ENCODE measurements around the gene TP53INP2. TPM values are rescaled to one million over a fixed set of nuclear protein-coding genes. Genes with fewer than 3 reads are reported as not detected.
A peak's percentile ranks its signal among the peaks of the same experiment; 100 is the strongest.

Gene TP53INP2
- total RNA-seq, 1 experiment from 2014 or later = 7.1 TPM

DNA sequence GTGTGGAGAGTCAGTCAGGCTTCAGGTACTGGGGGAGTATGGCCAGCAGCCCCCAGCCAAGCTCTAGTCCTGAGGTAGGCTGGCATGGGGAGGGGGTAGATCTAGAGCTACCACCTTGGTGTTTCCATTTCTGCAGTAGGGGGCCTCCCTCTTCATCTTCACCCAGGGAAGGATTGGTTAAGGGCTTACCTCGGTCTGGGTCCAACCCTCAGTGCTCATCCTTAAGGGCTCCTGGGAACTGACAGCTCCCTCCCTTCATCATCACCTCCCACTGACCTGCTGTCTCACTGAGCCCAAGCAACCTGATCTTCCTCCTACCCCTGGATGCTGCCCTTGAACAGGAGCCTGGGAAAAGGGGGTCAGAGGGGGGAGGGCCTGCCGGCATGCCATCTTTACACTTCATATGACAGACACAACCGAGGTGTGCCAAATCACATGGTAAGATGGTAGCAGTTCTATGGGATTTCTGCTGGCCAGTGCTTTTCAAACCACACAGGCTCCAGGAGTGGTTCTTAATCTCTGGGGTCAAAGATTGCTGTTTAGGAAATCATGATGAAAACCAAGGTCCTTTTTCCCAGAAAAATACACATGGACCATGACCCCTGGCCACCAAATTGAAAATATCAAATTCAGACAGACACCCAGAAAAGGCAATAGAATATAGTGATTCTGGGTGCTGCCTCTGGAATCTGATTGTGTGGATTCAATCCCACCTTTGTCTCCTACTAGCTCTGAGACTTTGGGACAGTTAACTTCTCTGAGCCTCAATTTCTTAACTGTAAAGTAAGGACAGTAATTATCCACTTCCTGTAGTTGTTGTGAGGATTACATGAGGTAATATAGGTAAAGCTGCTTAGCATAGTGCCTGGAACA, 3.0 kb downstream of the TP53INP2 start:
- no peak overlapping the region for H3K4me2 ChIP-seq (ENCODE audit: low read length)
- CTCF ChIA-PET = interaction anchor here (0.8 to 1.8 kb wide), 4 partner anchors 169 to 516 kb away, joined by 3 to 10 read pairs (median 5); no protein-coding TSS in a partner anchor
- ATAC-seq = no peak

DNA sequence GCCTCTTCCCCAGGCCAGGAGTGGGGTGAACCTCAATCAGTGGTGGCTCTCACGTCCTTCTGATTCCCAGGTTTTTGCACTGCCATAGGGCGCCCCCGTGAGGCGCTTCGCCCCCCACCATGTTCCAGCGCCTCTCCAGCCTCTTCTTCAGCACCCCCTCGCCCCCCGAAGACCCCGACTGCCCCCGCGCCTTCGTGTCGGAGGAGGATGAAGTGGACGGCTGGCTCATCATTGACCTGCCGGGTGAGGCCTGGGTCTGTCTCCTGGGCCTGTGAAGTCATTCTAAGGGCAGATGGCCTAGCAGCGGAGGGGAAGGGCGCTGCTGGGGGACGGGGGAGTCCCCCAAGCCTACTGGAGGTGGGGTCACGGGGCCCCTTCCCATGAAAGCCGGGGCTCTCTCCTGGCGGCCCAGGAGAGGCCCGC, 4.5 kb downstream of the TP53INP2 start:
- H3K4me2 ChIP-seq (ENCODE audit: low read length) = peak overlapping the region; percentile 90
- RAD21 ChIA-PET (ENCODE audit: low non-redundant PET in 1 of 2, low total read pairs in 2 of 2, uncharacterized antibody in 2 of 2, unreplicated experiment in 2 of 2) = interaction anchor here (0.6 to 1.5 kb wide), 2 partner anchors 396 to 463 kb away, joined by 4 to 6 read pairs; no protein-coding TSS in a partner anchor
- no peaks in the 10 kb centered on the region for H3K9me3 ChIP-seq (ENCODE audit: control insufficient read depth in 1 of 2, insufficient read depth in 1 of 2, low read depth in 1 of 2, low read length in 2 of 2)
- intact Hi-C loops (cut with micrococcal nuclease) = loop anchor here (1.0 to 5.0 kb wide), 4 partner anchors 130 to 518 kb away; no protein-coding TSS in a partner anchor
- peak overlapping the region; percentile 77 for H3K9ac ChIP-seq (ENCODE audit: low read length)
- peak overlapping the region; percentile 66 to 77 for H3K4me3 ChIP-seq (replicated peaks in 1 of 2; ENCODE audit: low read depth in 1 of 2, low read length in 2 of 2)
- peak overlapping the region; percentile 88 for H3K27ac ChIP-seq (ENCODE audit: low read depth, low read length)
- CTCF ChIA-PET = interaction anchor here (0.5 to 2.0 kb wide), 6 partner anchors 12 to 518 kb away, joined by 3 to 10 read pairs (median 6); no protein-coding TSS in a partner anchor
- TF ChIP-seq RAD21 (IDR thresholded peaks at IDR 0.05; ENCODE audit: low read depth) (peak; percentile 78), ZNF274 (IDR thresholded peaks at IDR 0.05; ENCODE audit: low read depth, low read length) (no peak), FOSL1 (IDR thresholded peaks at IDR 0.05; ENCODE audit: low read depth) (no peak), CEBPB (IDR thresholded peaks at IDR 0.05; ENCODE audit: low read depth) (no peak), EGR1 (IDR thresholded peaks at IDR 0.05; ENCODE audit: low read depth) (no peak)
- TF ChIP-seq, protein P1, sequence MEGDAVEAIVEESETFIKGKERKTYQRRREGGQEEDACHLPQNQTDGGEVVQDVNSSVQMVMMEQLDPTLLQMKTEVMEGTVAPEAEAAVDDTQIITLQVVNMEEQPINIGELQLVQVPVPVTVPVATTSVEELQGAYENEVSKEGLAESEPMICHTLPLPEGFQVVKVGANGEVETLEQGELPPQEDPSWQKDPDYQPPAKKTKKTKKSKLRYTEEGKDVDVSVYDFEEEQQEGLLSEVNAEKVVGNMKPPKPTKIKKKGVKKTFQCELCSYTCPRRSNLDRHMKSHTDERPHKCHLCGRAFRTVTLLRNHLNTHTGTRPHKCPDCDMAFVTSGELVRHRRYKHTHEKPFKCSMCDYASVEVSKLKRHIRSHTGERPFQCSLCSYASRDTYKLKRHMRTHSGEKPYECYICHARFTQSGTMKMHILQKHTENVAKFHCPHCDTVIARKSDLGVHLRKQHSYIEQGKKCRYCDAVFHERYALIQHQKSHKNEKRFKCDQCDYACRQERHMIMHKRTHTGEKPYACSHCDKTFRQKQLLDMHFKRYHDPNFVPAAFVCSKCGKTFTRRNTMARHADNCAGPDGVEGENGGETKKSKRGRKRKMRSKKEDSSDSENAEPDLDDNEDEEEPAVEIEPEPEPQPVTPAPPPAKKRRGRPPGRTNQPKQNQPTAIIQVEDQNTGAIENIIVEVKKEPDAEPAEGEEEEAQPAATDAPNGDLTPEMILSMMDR (IDR thresholded peaks at IDR 0.05 in 2 of 3, conservative IDR thresholded peaks at IDR 0.05 in 1 of 3; ENCODE audit: borderline replicate concordance in 1 of 3, insufficient read depth in 1 of 3, low read depth in 2 of 3, low read length in 2 of 3) = peak; percentile 44 to 74 (median 60); a peak in 5 of 6 replicates
- no peaks in the 10 kb centered on the region for H4K20me1 ChIP-seq (ENCODE audit: insufficient read depth)
- no peak for DNase-seq (ENCODE audit: low read depth, low spot score)
- no TSS peak for BruUV-seq (replicated peaks)
- POLR2A ChIA-PET = no interaction called here
- peak; percentile 28 for ATAC-seq
- H3K4me1 ChIP-seq (ENCODE audit: control insufficient read depth in 1 of 2, insufficient read depth in 2 of 2, low read length in 2 of 2) = peaks cover 22 to 47% of the 10 kb centered on the region in 2 experiments
- H3K9me2 ChIP-seq (ENCODE audit: insufficient read depth) = no peaks in the 10 kb centered on the region
- H3K79me2 ChIP-seq (ENCODE audit: insufficient read depth, low read length) = no peaks in the 10 kb centered on the region
- H2AFZ ChIP-seq (ENCODE audit: low read depth, low read length, poor library complexity, severe bottlenecking) = no peak overlapping the region
- H3K36me3 ChIP-seq (ENCODE audit: control insufficient read depth in 1 of 2, insufficient read depth in 2 of 2, low read length in 2 of 2) = no peaks in the 10 kb centered on the region
- H3K27me3 ChIP-seq (ENCODE audit: insufficient read depth, low read length) = no peaks in the 10 kb centered on the region

More for the DNA sequence above, 3.0 kb downstream of the TP53INP2 start:
- intact Hi-C loops (cut with micrococcal nuclease) = loop anchor here (5.0 kb wide), 1 partner anchor 395 kb away; no protein-coding TSS in a partner anchor
- Histone ChIP-seq H3K79me2 (ENCODE audit: insufficient read depth, low read length) (no peaks in the 10 kb centered on the region), H4K20me1 (ENCODE audit: insufficient read depth) (no peaks in the 10 kb centered on the region), H3K4me3 (replicated peaks in 1 of 2; ENCODE audit: low read depth in 1 of 2, low read length in 2 of 2) (no peak overlapping the region), H3K27ac (ENCODE audit: low read depth, low read length) (no peak overlapping the region), H3K9ac (ENCODE audit: low read length) (no peak overlapping the region), H3K9me3 (ENCODE audit: control insufficient read depth in 1 of 2, insufficient read depth in 1 of 2, low read depth in 1 of 2, low read length in 2 of 2) (no peaks in the 10 kb centered on the region), H3K36me3 (ENCODE audit: control insufficient read depth in 1 of 2, insufficient read depth in 2 of 2, low read length in 2 of 2) (no peaks in the 10 kb centered on the region), H3K4me1 (ENCODE audit: control insufficient read depth in 1 of 2, insufficient read depth in 2 of 2, low read length in 2 of 2) (peaks cover 22 to 42% of the 10 kb centered on the region in 2 experiments), H2AFZ (ENCODE audit: low read depth, low read length, poor library complexity, severe bottlenecking) (no peak overlapping the region), H3K27me3 (ENCODE audit: insufficient read depth, low read length) (no peaks in the 10 kb centered on the region), H3K9me2 (ENCODE audit: insufficient read depth) (no peaks in the 10 kb centered on the region)
- no peak for TF ChIP-seq EGR1 (IDR thresholded peaks at IDR 0.05; ENCODE audit: low read depth)
- TF ChIP-seq FOSL1 (IDR thresholded peaks at IDR 0.05; ENCODE audit: low read depth) = no peak
- no peak for TF ChIP-seq JUND (IDR thresholded peaks at IDR 0.05)
- no peak for TF ChIP-seq TCF7L2 (IDR thresholded peaks at IDR 0.05; ENCODE audit: borderline replicate concordance, extremely low read depth, insufficient read depth, insufficient read length)
- TF ChIP-seq POLR2AphosphoS5 (IDR thresholded peaks at IDR 0.05; ENCODE audit: low read depth, low read length) = no peak
- TF ChIP-seq SP1 (IDR thresholded peaks at IDR 0.05; ENCODE audit: low read depth) = no peak
- TF ChIP-seq POLR2A (IDR thresholded peaks at IDR 0.05; ENCODE audit: borderline replicate concordance, extremely low read depth, insufficient read depth, insufficient read length) = no peak
- no peak for TF ChIP-seq CEBPB (IDR thresholded peaks at IDR 0.05; ENCODE audit: low read depth)
- TF ChIP-seq CBX3 (IDR thresholded peaks at IDR 0.05; ENCODE audit: low read depth) = no peak
- TF ChIP-seq ELF1 (IDR thresholded peaks at IDR 0.05; ENCODE audit: borderline replicate concordance, low read depth) = no peak
- no peak for DNase-seq (ENCODE audit: low read depth, low spot score)
- ChIA-PET RAD21 (ENCODE audit: low non-redundant PET in 1 of 2, low total read pairs in 2 of 2, uncharacterized antibody in 2 of 2, unreplicated experiment in 2 of 2) (interaction anchor here in 1 of 2 experiments (0.7 kb wide), 1 partner anchor 128 kb away, joined by 3 read pairs; no protein-coding TSS in a partner anchor), POLR2A (interaction anchor here (0.6 kb wide), 1 partner anchor 63 kb away, joined by 3 read pairs; no protein-coding TSS in a partner anchor)
- no TSS peak for BruUV-seq (replicated peaks)

Data from HCT116 (cell line).